HepG2 (cell line): Measurements from ENCODE around the gene TMPRSS7. TPM values are rescaled to one million over a fixed set of nuclear protein-coding genes. Genes with fewer than 3 reads are reported as not detected.
"Not testable (repeated sequence)": the region's sequence is repeated elsewhere in the genome, so short reads cannot be mapped to it uniquely, and the experiment has no call there.

Experiments
- ATAC-seq: fragments of 200-7000 bp; cut with Tn5 transposase; 3 replicates; pipeline ENCODE4 v1.9.1; 2020; ENCODE audit warnings: mild to moderate bottlenecking, moderate library complexity
- BruUV-seq: library from RNA; stranded (reverse); fragments of 400-500 nt; replicated peaks from 2 replicates; lab custom pipeline; 2021; lab: Mats Ljungman, UMichigan
- CTCF ChIA-PET: fragments of 300-600 bp; formaldehyde crosslinking; extraction: SDS; loops from one replicate; lab custom pipeline; 2021; ENCODE audit warnings: low total read pairs, inconsistent platforms, low intra/inter-chr PET ratio; lab: Yijun Ruan, JAX
- POLR2A ChIA-PET: fragments of 350-600 bp; sonication (Branson Sonifier 250); formaldehyde crosslinking; loops from one replicate; lab custom pipeline; 2020; ENCODE audit warnings: antibody characterized with exemption, inconsistent platforms; lab: Yijun Ruan, JAX
- DNase-seq: peaks from one replicate; pipeline ENCODE4 v3.0.0-alpha.2; 2015; ENCODE audit warnings: low spot score
- FAIRE-seq: peaks from 3 replicates; lab custom pipeline; 2011; peaks lifted over from hg19 to GRCh38; lab: Jason Lieb, UNC
- H2AFZ ChIP-seq: one replicate; pipeline ENCODE4 v1.6.1; 2011; ENCODE audit warnings: low read length, inconsistent platforms
- H3K27ac ChIP-seq: fragments of 300-600 bp; 3 replicates; pipeline ENCODE4 v1.8.0; 2011; ENCODE audit warnings: mixed run types, mild to moderate bottlenecking, mixed read lengths, low read length, inconsistent platforms; ENCODE audit not compliant: insufficient read depth; ENCODE audit errors: extremely low read length
- H3K27me3 ChIP-seq, 2 experiments: fragments of 200-600 bp in 1 of 2; 2 replicates in 1 of 2; 3 replicates in 1 of 2; pipeline versions ENCODE4 v1.6.0 to v1.8.0; 2011; ENCODE audit warnings: low read length in 2 of 2, mild to moderate bottlenecking in 2 of 2, moderate library complexity in 2 of 2, inconsistent platforms in 1 of 2; ENCODE audit not compliant: insufficient read depth in 2 of 2, control insufficient read depth in 1 of 2
- H3K36me3 ChIP-seq, 2 experiments: fragments of 200-600 bp in 1 of 2; replicated peaks in 1 of 2; 2 replicates in 1 of 2; 3 replicates in 1 of 2; pipeline versions ENCODE4 v1.5.1 to v1.8.0; 2011; ENCODE audit warnings: low read length in 2 of 2, inconsistent platforms in 1 of 2; ENCODE audit not compliant: insufficient read depth in 2 of 2, control insufficient read depth in 1 of 2
- H3K4me1 ChIP-seq: 2 replicates; pipeline ENCODE4 v1.5.1; 2012; ENCODE audit warnings: low read length, inconsistent platforms; ENCODE audit not compliant: insufficient read depth
- H3K4me2 ChIP-seq: 2 replicates; pipeline ENCODE4 v1.6.0; 2011; ENCODE audit warnings: low read depth, low read length, inconsistent platforms
- H3K4me3 ChIP-seq, 3 experiments: fragments of 200-600 bp in 1 of 3; sonication (generic), shearing (Covaris generic) in 1 of 3; replicated peaks in 1 of 3; 2 replicates each; pipeline ENCODE4 v1.5.1; 2011 to 2016; ENCODE audit warnings: low read length in 3 of 3, inconsistent platforms in 2 of 3, low read depth in 2 of 3, mild to moderate bottlenecking in 2 of 3, control low read depth in 1 of 3, mixed read lengths in 1 of 3; ENCODE audit not compliant: insufficient read depth in 1 of 3
- H3K79me2 ChIP-seq: one replicate; pipeline ENCODE4 v1.6.1; 2011; ENCODE audit warnings: low read length, inconsistent platforms; ENCODE audit not compliant: insufficient read depth
- H3K9ac ChIP-seq: 2 replicates; pipeline ENCODE4 v1.6.0; 2011; ENCODE audit warnings: mild to moderate bottlenecking, low read depth, low read length, inconsistent platforms; ENCODE audit not compliant: insufficient read depth
- H3K9me3 ChIP-seq: 2 replicates; pipeline ENCODE4 v1.5.1; 2012; ENCODE audit warnings: mild to moderate bottlenecking, low read length
- H4K20me1 ChIP-seq: 2 replicates; pipeline ENCODE4 v1.6.0; 2011; ENCODE audit warnings: inconsistent platforms, mild to moderate bottlenecking, low read length, moderate library complexity; ENCODE audit not compliant: insufficient read depth
- GATA4 ChIP-seq: sonication (generic); IDR thresholded peaks from 2 replicates; pipeline ENCODE4 v1.6.1; 2016; ENCODE audit warnings: antibody characterized with exemption, low read depth, borderline replicate concordance
- HDAC6 ChIP-seq: fragments of 200-600 bp; sonication (generic); IDR thresholded peaks from 2 replicates; pipeline ENCODE4 v1.7.0; 2017; ENCODE audit warnings: mild to moderate bottlenecking, antibody characterized with exemption, low read length, low read depth
- RARG ChIP-seq: sonication (generic); formaldehyde crosslinking; IDR thresholded peaks from 2 replicates; pipeline ENCODE4 v1.4.0; 2020; ENCODE audit warnings: low read depth, mild to moderate bottlenecking, missing genetic modification reagents
- TBX3 ChIP-seq: fragments of 450-650 bp; IDR thresholded peaks from 2 replicates; pipeline ENCODE4 v1.6.1; 2017; ENCODE audit warnings: antibody characterized with exemption, mild to moderate bottlenecking, inconsistent platforms, borderline replicate concordance
- TEAD3 ChIP-seq: optimal IDR thresholded peaks from 2 replicates; pipeline ENCODE3; 2016; ENCODE audit warnings: borderline replicate concordance
- WGBS: methylation state at CpG from one replicate; pipeline ENCODE4 v1.1.6; 2017; ENCODE audit warnings: low lambda C conversion rate; 5-methylcytosine and 5-hydroxymethylcytosine counted together
- in situ Hi-C: cut with HindIII; loops from 2 replicates; pipeline ENCODE4 v1.10.0; 2017; ENCODE audit warnings: low pct_unique_long_range_greater_than_20kb; ENCODE audit not compliant: extremely low pct_ligation_motif_present
- intact Hi-C: fragments of 100-400 bp; cut with micrococcal nuclease; formaldehyde crosslinking; loops from one replicate; pipeline ENCODE4 v1.10.0; 2022; ENCODE audit not compliant: unreplicated experiment
- polyA plus RNA-seq, 8 experiments: library from polyadenylated mRNA; depleted of rRNA in 3 of 8; stranded (reverse) in 7 of 8; unstranded in 1 of 8; fragments of >200 nt; fragmentation: Illumina TruSeq in 4 of 8; extraction: Trizol in 4 of 8; gene quantifications; 2 replicates each; pipeline versions ENCODE4 v1.2.1 to v1.2.3, GENCODE V29; 2011 to 2016; ENCODE audit warnings: low read depth in 4 of 8, missing spikeins in 1 of 8, mixed read lengths in 1 of 8; ENCODE audit not compliant: insufficient read depth in 1 of 8
- total RNA-seq, 5 experiments: library from RNA; depleted of rRNA; stranded (reverse); fragments of >200 nt; fragmentation: Illumina TruSeq; extraction: Trizol; gene quantifications; 2 replicates each; pipeline ENCODE4 v1.2.3, GENCODE V29; 2016; ENCODE audit warnings: low read depth in 1 of 5
- TF ChIP-seq, protein P1 (sequence below): IDR thresholded peaks from 2 replicates; pipeline ENCODE4 v1.6.1; 2016; ENCODE audit warnings: mild to moderate bottlenecking, missing biosample characterization, missing genetic modification reagents
- TF ChIP-seq, protein P2 (sequence below): conservative IDR thresholded peaks from 2 replicates; pipeline ENCODE4 v1.6.1; 2018; ENCODE audit warnings: missing genetic modification reagents
- TF ChIP-seq, protein P3 (sequence below): sonication (generic); formaldehyde crosslinking; conservative IDR thresholded peaks from 2 replicates; pipeline ENCODE4 v1.4.0; 2020; ENCODE audit warnings: missing genetic modification reagents

The TMPRSS7 gene
- total and polyA plus RNA-seq, 2 of the 13 experiments (the other 11 are each of a cell fraction or from before 2014, with no cell fraction given), result not detected

DNA sequence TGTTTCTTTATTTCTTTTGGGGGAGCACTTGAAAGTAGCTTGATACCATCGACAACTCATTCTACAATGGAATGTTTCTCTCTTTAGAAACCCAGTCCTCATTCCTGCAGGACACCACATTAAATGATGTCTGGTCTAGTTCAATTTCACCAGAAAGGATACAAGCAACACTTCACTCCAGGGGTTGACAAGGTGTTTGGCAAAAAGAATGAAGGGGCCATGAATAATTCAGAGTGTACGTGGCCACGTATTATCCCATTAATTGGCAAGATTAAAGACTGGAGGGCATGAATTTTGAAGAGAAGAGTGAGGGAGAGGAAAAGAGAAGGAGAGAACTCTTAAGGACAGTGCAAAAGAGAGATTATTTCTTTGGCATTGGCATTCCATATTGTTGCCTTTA is 705 bp downstream of the TMPRSS7 start:
- FAIRE-seq (no peak), DNase-seq (no peak)
- WGBS, result 32% methylated on average over 3 of the region's 3 CpGs
- Histone ChIP-seq H3K27me3 (peaks cover 4 to 7% of the 10 kb centered on the region in 2 experiments; a peak in 2 of 5 replicates), H3K4me1 (no peaks in the 10 kb centered on the region), H3K9ac (no peak overlapping the region), H3K9me3 (no peaks in the 10 kb centered on the region), H3K79me2 (no peaks in the 10 kb centered on the region), H3K4me3 (no peak overlapping the region), H2AFZ (no peak overlapping the region), H3K27ac (no peak overlapping the region), H4K20me1 (no peaks in the 10 kb centered on the region)
- intact Hi-C loops (no loop called here), in situ Hi-C loops (no loop called here)
- POLR2A ChIA-PET, result no interaction called here
- TF ChIP-seq GATA4, result no peak
- no peak for TF ChIP-seq RARG (CRISPR knock-in tag)
- TF ChIP-seq, protein P1, sequence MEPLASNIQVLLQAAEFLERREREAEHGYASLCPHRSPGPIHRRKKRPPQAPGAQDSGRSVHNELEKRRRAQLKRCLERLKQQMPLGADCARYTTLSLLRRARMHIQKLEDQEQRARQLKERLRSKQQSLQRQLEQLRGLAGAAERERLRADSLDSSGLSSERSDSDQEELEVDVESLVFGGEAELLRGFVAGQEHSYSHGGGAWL (CRISPR knock-in tag), result no peak
- TF ChIP-seq, protein P2, sequence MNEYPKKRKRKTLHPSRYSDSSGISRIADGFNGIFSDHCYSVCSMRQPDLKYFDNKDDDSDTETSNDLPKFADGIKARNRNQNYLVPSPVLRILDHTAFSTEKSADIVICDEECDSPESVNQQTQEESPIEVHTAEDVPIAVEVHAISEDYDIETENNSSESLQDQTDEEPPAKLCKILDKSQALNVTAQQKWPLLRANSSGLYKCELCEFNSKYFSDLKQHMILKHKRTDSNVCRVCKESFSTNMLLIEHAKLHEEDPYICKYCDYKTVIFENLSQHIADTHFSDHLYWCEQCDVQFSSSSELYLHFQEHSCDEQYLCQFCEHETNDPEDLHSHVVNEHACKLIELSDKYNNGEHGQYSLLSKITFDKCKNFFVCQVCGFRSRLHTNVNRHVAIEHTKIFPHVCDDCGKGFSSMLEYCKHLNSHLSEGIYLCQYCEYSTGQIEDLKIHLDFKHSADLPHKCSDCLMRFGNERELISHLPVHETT, result no peak
- TF ChIP-seq, protein P3, sequence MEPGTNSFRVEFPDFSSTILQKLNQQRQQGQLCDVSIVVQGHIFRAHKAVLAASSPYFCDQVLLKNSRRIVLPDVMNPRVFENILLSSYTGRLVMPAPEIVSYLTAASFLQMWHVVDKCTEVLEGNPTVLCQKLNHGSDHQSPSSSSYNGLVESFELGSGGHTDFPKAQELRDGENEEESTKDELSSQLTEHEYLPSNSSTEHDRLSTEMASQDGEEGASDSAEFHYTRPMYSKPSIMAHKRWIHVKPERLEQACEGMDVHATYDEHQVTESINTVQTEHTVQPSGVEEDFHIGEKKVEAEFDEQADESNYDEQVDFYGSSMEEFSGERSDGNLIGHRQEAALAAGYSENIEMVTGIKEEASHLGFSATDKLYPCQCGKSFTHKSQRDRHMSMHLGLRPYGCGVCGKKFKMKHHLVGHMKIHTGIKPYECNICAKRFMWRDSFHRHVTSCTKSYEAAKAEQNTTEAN (CRISPR knock-in tag), result no peak
- TF ChIP-seq TBX3, result no peak
- no peak for TF ChIP-seq HDAC6
- no peak for TF ChIP-seq TEAD3 (CRISPR knock-in tag)
- TF ChIP-seq, all 625 proteins: peak for 0
- no peak for ATAC-seq
- CTCF ChIA-PET, result no interaction called here
- no peak overlapping the region for H3K4me2 ChIP-seq
- no TSS peak for BruUV-seq
- H3K36me3 ChIP-seq, result no peaks in the 10 kb centered on the region

DNA sequence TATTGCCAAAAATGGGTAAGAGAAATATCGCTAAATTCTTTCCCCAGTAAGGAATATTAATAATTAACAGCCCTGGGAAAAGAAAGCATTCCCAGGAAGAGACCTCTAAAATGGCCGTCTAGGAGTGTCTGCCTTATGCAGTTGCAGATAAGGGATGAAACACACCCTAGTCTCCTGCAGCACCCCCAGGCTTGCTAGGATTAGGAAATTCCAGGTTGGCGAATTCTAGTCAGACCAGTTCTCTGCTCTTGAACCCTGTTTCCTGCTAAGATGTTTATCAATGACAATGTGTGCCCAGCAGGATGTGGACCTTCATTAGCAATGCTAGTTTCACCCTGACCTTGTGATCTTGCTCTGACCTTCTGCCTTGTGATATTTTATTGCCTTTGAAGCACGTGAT is 2.7 kb downstream of the TMPRSS7 start:
- H3K36me3 ChIP-seq, DNase-seq, H3K27ac ChIP-seq, H4K20me1 ChIP-seq, in situ Hi-C loops, ATAC-seq, intact Hi-C loops, FAIRE-seq, H3K4me2 ChIP-seq, H3K79me2 ChIP-seq, H3K9ac ChIP-seq, CTCF ChIA-PET, BruUV-seq, H3K9me3 ChIP-seq, H2AFZ ChIP-seq, H3K4me3 ChIP-seq, H3K4me1 ChIP-seq, POLR2A ChIA-PET: not testable (repeated sequence)
- peaks cover 2 to 17% of the 10 kb centered on the region in 2 experiments; a peak in 3 of 5 replicates for H3K27me3 ChIP-seq
- WGBS, result 8% methylated on average over 3 of the region's 4 CpGs
